Hepatocyte (in vitro differentiated cells): ENCODE data around the gene ADAMTS19.

Experiments
- EZH2 ChIP-seq: fragments of 200-600 bp; sonication (generic); IDR thresholded peaks from 2 replicates; pipeline ENCODE4 v1.6.1; 2016; ENCODE audit warnings: antibody characterized with exemption, mild to moderate bottlenecking, borderline replicate concordance
- EZH2phosphoT487 ChIP-seq: fragments of 200-600 bp; sonication (generic); IDR thresholded peaks from one replicate; pipeline ENCODE4 v1.6.1; 2018; ENCODE audit warnings: antibody characterized with exemption, mild to moderate bottlenecking, low read depth, moderate library complexity; ENCODE audit not compliant: unreplicated experiment, severe bottlenecking
- TF ChIP-seq, protein P1 (sequence below): fragments of 200-600 bp; sonication (generic); IDR thresholded peaks from 2 replicates; pipeline ENCODE4 v1.5.1; 2016; ENCODE audit warnings: antibody characterized with exemption, mild to moderate bottlenecking; ENCODE audit not compliant: poor library complexity

DNA sequence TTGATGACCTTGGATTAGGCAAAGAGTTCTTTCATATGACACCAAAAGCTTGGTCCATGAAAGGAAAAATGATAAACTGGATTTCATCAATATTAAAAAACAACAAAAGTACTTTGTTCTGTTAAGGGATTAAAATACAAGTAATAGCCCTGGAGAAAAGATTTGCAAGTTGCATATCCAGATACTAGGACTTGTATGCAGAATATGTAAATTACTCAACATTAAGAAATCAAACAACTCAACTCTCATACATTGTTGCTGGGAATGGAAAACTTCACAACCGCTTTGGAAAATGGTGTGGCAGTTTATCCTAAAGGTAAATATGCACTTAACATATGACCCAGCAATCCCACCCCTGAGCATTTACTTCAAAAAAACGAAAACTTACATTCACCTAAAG, 112.0 kb downstream of the ADAMTS19 start:
- TF ChIP-seq EZH2 (no peak), EZH2phosphoT487 (no peak)
- TF ChIP-seq, protein P1, sequence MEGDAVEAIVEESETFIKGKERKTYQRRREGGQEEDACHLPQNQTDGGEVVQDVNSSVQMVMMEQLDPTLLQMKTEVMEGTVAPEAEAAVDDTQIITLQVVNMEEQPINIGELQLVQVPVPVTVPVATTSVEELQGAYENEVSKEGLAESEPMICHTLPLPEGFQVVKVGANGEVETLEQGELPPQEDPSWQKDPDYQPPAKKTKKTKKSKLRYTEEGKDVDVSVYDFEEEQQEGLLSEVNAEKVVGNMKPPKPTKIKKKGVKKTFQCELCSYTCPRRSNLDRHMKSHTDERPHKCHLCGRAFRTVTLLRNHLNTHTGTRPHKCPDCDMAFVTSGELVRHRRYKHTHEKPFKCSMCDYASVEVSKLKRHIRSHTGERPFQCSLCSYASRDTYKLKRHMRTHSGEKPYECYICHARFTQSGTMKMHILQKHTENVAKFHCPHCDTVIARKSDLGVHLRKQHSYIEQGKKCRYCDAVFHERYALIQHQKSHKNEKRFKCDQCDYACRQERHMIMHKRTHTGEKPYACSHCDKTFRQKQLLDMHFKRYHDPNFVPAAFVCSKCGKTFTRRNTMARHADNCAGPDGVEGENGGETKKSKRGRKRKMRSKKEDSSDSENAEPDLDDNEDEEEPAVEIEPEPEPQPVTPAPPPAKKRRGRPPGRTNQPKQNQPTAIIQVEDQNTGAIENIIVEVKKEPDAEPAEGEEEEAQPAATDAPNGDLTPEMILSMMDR, result no peak
